H1 (cell line): Measurements from ENCODE around the gene WBP4. TPM values are rescaled to one million over a fixed set of nuclear protein-coding genes. Genes with fewer than 3 reads are reported as not detected.

Source experiments
- CTCF ChIA-PET: fragments of 300-600 bp; sonication (Branson Sonifier 250); formaldehyde crosslinking; loops from one replicate; lab custom pipeline; 2021; ENCODE audit not compliant: partially characterized antibody; lab: Charles Lee
- POLR2A ChIA-PET: fragments of 300-600 bp; sonication (Branson Sonifier 250); formaldehyde crosslinking; loops from one replicate; lab custom pipeline; 2021; ENCODE audit warnings: inconsistent platforms; ENCODE audit not compliant: partially characterized antibody; lab: Charles Lee
- DNase-seq, 2 experiments: peaks; one replicate each; pipeline versions ENCODE4 v3.0.0 to v3.0.0-alpha.2; 2010 to 2022; ENCODE audit warnings: low spot score in 2 of 2, low read depth in 1 of 2, mixed read lengths in 1 of 2
- FAIRE-seq: peaks from 2 replicates; lab custom pipeline; 2011; peaks lifted over from hg19 to GRCh38; lab: Jason Lieb, UNC
- H2AFZ ChIP-seq: 2 replicates; pipeline ENCODE4 v1.8.1; 2012; ENCODE audit warnings: low read length, inconsistent platforms
- H2AK5ac ChIP-seq: 2 replicates; pipeline ENCODE4 v1.6.1; 2013; ENCODE audit warnings: low read depth, low read length
- H2BK120ac ChIP-seq: replicated peaks from 2 replicates; pipeline ENCODE3; 2013; ENCODE audit warnings: low read depth, low read length, inconsistent platforms
- H2BK12ac ChIP-seq: 2 replicates; pipeline ENCODE4 v1.6.1; 2013; ENCODE audit warnings: low read depth, low read length
- H2BK15ac ChIP-seq: 2 replicates; pipeline ENCODE4 v1.6.1; 2013; ENCODE audit warnings: low read length
- H2BK20ac ChIP-seq: 2 replicates; pipeline ENCODE4 v1.6.1; 2013; ENCODE audit warnings: low read length
- H2BK5ac ChIP-seq: 2 replicates; pipeline ENCODE4 v1.6.1; 2013; ENCODE audit warnings: low read depth, low read length
- H3K14ac ChIP-seq: 2 replicates; pipeline ENCODE4 v1.6.1; 2013; ENCODE audit warnings: inconsistent platforms; ENCODE audit not compliant: insufficient read length
- H3K18ac ChIP-seq: 2 replicates; pipeline ENCODE4 v1.6.1; 2013; ENCODE audit warnings: low read length; ENCODE audit errors: extremely low read depth
- H3K23ac ChIP-seq: 2 replicates; pipeline ENCODE4 v1.6.1; 2013; ENCODE audit warnings: inconsistent platforms; ENCODE audit not compliant: insufficient read length
- H3K23me2 ChIP-seq: 2 replicates; pipeline ENCODE4 v1.6.1; 2013; ENCODE audit warnings: low read depth, low read length
- H3K27ac ChIP-seq: 2 replicates; pipeline ENCODE4 v1.6.1; 2011; ENCODE audit warnings: low read depth, low read length, inconsistent platforms
- H3K27me3 ChIP-seq, 4 experiments: replicated peaks in 1 of 4; 1 replicate in 1 of 4; 2 replicates in 3 of 4; pipeline versions ENCODE4 v1.6.1 to v1.8.1; 2011 to 2013; ENCODE audit warnings: low read length in 3 of 4, mild to moderate bottlenecking in 3 of 4, inconsistent platforms in 2 of 4, mixed read lengths in 2 of 4, moderate library complexity in 1 of 4; ENCODE audit not compliant: control insufficient read depth in 3 of 4, insufficient read depth in 3 of 4; ENCODE audit errors: extremely low read depth in 1 of 4
- H3K36me3 ChIP-seq, 4 experiments: 2 replicates each; pipeline versions ENCODE4 v1.6.1 to v1.8.1; 2011 to 2013; ENCODE audit warnings: mild to moderate bottlenecking in 4 of 4, low read length in 3 of 4, moderate library complexity in 2 of 4, control low read depth in 1 of 4, inconsistent platforms in 1 of 4; ENCODE audit not compliant: insufficient read depth in 4 of 4, control insufficient read depth in 2 of 4
- H3K4ac ChIP-seq: replicated peaks from 2 replicates; pipeline ENCODE3; 2013; ENCODE audit warnings: low read length, low read depth, mixed read lengths, inconsistent platforms; ENCODE audit not compliant: insufficient read length
- H3K4me1 ChIP-seq, 4 experiments: replicated peaks in 1 of 4; 1 replicate in 1 of 4; 2 replicates in 3 of 4; pipeline versions ENCODE4 v1.6.1 to v1.8.1; 2011 to 2013; ENCODE audit warnings: low read length in 3 of 4, inconsistent platforms in 2 of 4, mixed read lengths in 1 of 4; ENCODE audit not compliant: insufficient read depth in 4 of 4, control insufficient read depth in 3 of 4
- H3K4me2 ChIP-seq, 2 experiments: 2 replicates each; pipeline versions ENCODE4 v1.6.1 to v1.8.1; 2011 to 2013; ENCODE audit warnings: low read depth in 2 of 2, low read length in 2 of 2, control low read depth in 1 of 2, inconsistent platforms in 1 of 2, mild to moderate bottlenecking in 1 of 2; ENCODE audit not compliant: insufficient read depth in 1 of 2
- H3K4me3 ChIP-seq, 4 experiments: fragments of 200-600, 300-600 bp in 1 of 4; sonication (generic), shearing (Covaris generic), sonication (Bioruptor Twin) in 1 of 4; 2 replicates each; pipeline versions ENCODE4 v1.5.1 to v1.8.1; 2011 to 2016; ENCODE audit warnings: low read length in 4 of 4, low read depth in 3 of 4, control low read depth in 2 of 4, inconsistent platforms in 2 of 4, mild to moderate bottlenecking in 2 of 4, mixed read lengths in 1 of 4, moderate library complexity in 1 of 4; ENCODE audit not compliant: insufficient read depth in 2 of 4; ENCODE audit errors: extremely low read depth in 1 of 4
- H3K56ac ChIP-seq: replicated peaks from 2 replicates; pipeline ENCODE3; 2013; ENCODE audit warnings: low read depth, mild to moderate bottlenecking, mixed read lengths, low read length, inconsistent platforms; ENCODE audit not compliant: insufficient read length
- H3K79me1 ChIP-seq: 2 replicates; pipeline ENCODE4 v1.6.1; 2013; ENCODE audit warnings: low read depth, low read length, control low read depth
- H3K79me2 ChIP-seq, 2 experiments: 2 replicates each; pipeline versions ENCODE4 v1.6.1 to v1.8.1; 2012 to 2013; ENCODE audit warnings: low read length in 2 of 2, mild to moderate bottlenecking in 2 of 2, inconsistent platforms in 1 of 2; ENCODE audit not compliant: insufficient read depth in 2 of 2, control insufficient read depth in 1 of 2
- H3K9ac ChIP-seq, 4 experiments: replicated peaks in 1 of 4; 1 replicate in 1 of 4; 2 replicates in 3 of 4; pipeline versions ENCODE4 v1.6.1 to v1.8.1; 2011 to 2013; ENCODE audit warnings: low read depth in 3 of 4, low read length in 3 of 4, control low read depth in 2 of 4, mild to moderate bottlenecking in 2 of 4, moderate library complexity in 2 of 4, inconsistent platforms in 1 of 4; ENCODE audit errors: extremely low read depth in 1 of 4
- H3K9me3 ChIP-seq, 2 experiments: 2 replicates each; pipeline versions ENCODE4 v1.6.1 to v1.8.1; 2012 to 2013; ENCODE audit warnings: mild to moderate bottlenecking in 2 of 2, moderate library complexity in 2 of 2, control low read depth in 1 of 2, inconsistent platforms in 1 of 2, low read depth in 1 of 2, low read length in 1 of 2, mixed read lengths in 1 of 2; ENCODE audit not compliant: insufficient read depth in 2 of 2
- H4K20me1 ChIP-seq, 2 experiments: replicated peaks in 1 of 2; 2 replicates each; pipeline versions ENCODE3 to v1.8.1; 2011 to 2013; ENCODE audit warnings: inconsistent platforms in 2 of 2, low read length in 2 of 2, mild to moderate bottlenecking in 1 of 2; ENCODE audit not compliant: insufficient read depth in 2 of 2, control insufficient read depth in 1 of 2
- H4K5ac ChIP-seq: 2 replicates; pipeline ENCODE4 v1.6.1; 2013; ENCODE audit warnings: low read length, low read depth, mixed read lengths, inconsistent platforms; ENCODE audit not compliant: insufficient read length
- H4K8ac ChIP-seq: 2 replicates; pipeline ENCODE4 v1.8.0; 2013; ENCODE audit warnings: mild to moderate bottlenecking, moderate library complexity, low read length, inconsistent platforms; ENCODE audit not compliant: insufficient read depth; ENCODE audit errors: extremely low read depth
- H4K91ac ChIP-seq: replicated peaks from 2 replicates; pipeline ENCODE3; 2013; ENCODE audit warnings: low read length, mixed read lengths, inconsistent platforms; ENCODE audit not compliant: insufficient read length
- ASH2L ChIP-seq: fragments of 200-600, 300-600 bp; sonication (generic); IDR thresholded peaks from one replicate; pipeline ENCODE4 v1.7.1; 2017; ENCODE audit warnings: low read length
- BACH1 ChIP-seq: IDR thresholded peaks from 2 replicates; pipeline ENCODE4 v1.6.1; 2012; ENCODE audit warnings: low read length, improper control_type of control experiment
- BCL11A ChIP-seq, 2 experiments: IDR thresholded peaks; one replicate each; pipeline ENCODE4 v1.6.1; 2011; ENCODE audit warnings: low read depth in 2 of 2, low read length in 2 of 2, mild to moderate bottlenecking in 2 of 2
- GABPA ChIP-seq: IDR thresholded peaks from 2 replicates; pipeline ENCODE4 v1.6.1; 2011; ENCODE audit warnings: mild to moderate bottlenecking, low read length, moderate library complexity, borderline replicate concordance; ENCODE audit not compliant: insufficient read depth
- JUND ChIP-seq: IDR thresholded peaks from 2 replicates; pipeline ENCODE4 v1.6.1; 2011; ENCODE audit warnings: mild to moderate bottlenecking, improper control_type of control experiment, low read length
- RBBP5 ChIP-seq: IDR thresholded peaks from 2 replicates; pipeline ENCODE4 v1.7.1; 2012; ENCODE audit warnings: low read depth, mild to moderate bottlenecking, inconsistent platforms, low read length, moderate library complexity, borderline replicate concordance
- RFX5 ChIP-seq: IDR thresholded peaks from 2 replicates; pipeline ENCODE4 v1.6.1; 2011; ENCODE audit warnings: low read depth, low read length, improper control_type of control experiment, borderline replicate concordance
- SIN3A ChIP-seq, 2 experiments: IDR thresholded peaks in 1 of 2; conservative IDR thresholded peaks in 1 of 2; 2 replicates each; pipeline ENCODE4 v1.6.1; 2011 to 2012; ENCODE audit warnings: low read length in 2 of 2, improper control_type of control experiment in 1 of 2, low read depth in 1 of 2, mild to moderate bottlenecking in 1 of 2
- SP1 ChIP-seq: IDR thresholded peaks from 2 replicates; pipeline ENCODE4 v1.6.1; 2011; ENCODE audit warnings: low read depth, low read length
- TAF1 ChIP-seq: IDR thresholded peaks from 2 replicates; pipeline ENCODE4 v1.6.1; 2011; ENCODE audit warnings: mild to moderate bottlenecking, low read depth, low read length
- TCF12 ChIP-seq: IDR thresholded peaks from 2 replicates; pipeline ENCODE4 v1.6.1; 2011; ENCODE audit warnings: low read depth, mild to moderate bottlenecking, low read length
- TEAD4 ChIP-seq: IDR thresholded peaks from 2 replicates; pipeline ENCODE4 v1.6.1; 2012; ENCODE audit warnings: low read depth, low read length, inconsistent platforms, mixed read lengths
- YY1 ChIP-seq: IDR thresholded peaks from 2 replicates; pipeline ENCODE4 v1.6.1; 2011; ENCODE audit warnings: low read depth, mild to moderate bottlenecking, low read length
- WGBS, 2 experiments: shearing (Covaris generic) in 1 of 2; methylation state at CpG; one replicate each; pipeline versions ENCODE4 v1.1.6 to v1.1.7; 2013 to 2015; ENCODE audit warnings: low lambda C conversion rate in 2 of 2, mixed read lengths in 2 of 2, inconsistent platforms in 1 of 2, low coverage in 1 of 2, missing lambda C conversion rate in 1 of 2; ENCODE audit not compliant: insufficient replicate concordance in 2 of 2, insufficient coverage in 1 of 2, insufficient read length in 1 of 2; ENCODE audit errors: extremely low coverage in 1 of 2, missing lambda C conversion rate in 1 of 2; 5-methylcytosine and 5-hydroxymethylcytosine counted together
- polyA plus RNA-seq, 7 experiments: library from polyadenylated mRNA; depleted of rRNA in 3 of 7; stranded (reverse) in 5 of 7; unstranded in 2 of 7; fragments of >200 nt in 5 of 7; fragments of 200-250 nt in 2 of 7; gene quantifications; 1 replicate in 5 of 7; 2 replicates in 1 of 7; 4 replicates in 1 of 7; pipeline versions ENCODE4 v1.2.1 to v1.2.3, GENCODE V29; 2011 to 2013; ENCODE audit warnings: missing spikeins in 2 of 7, mixed read lengths in 2 of 7
- total RNA-seq: library from RNA; stranded (reverse); fragmentation: NEBNext Ultra II Directional; extraction: Animal tissue kit (Norgen Biotek cat#: 25700); gene quantifications from 2 replicates; pipeline ENCODE4 v1.2.1, GENCODE V29; 2021

The WBP4 gene
- total and polyA plus RNA-seq, 2 of the 8 experiments (the other 6 are each of a cell fraction or from before 2014, with no cell fraction given): 3.0 to 10.0 TPM

DNA sequence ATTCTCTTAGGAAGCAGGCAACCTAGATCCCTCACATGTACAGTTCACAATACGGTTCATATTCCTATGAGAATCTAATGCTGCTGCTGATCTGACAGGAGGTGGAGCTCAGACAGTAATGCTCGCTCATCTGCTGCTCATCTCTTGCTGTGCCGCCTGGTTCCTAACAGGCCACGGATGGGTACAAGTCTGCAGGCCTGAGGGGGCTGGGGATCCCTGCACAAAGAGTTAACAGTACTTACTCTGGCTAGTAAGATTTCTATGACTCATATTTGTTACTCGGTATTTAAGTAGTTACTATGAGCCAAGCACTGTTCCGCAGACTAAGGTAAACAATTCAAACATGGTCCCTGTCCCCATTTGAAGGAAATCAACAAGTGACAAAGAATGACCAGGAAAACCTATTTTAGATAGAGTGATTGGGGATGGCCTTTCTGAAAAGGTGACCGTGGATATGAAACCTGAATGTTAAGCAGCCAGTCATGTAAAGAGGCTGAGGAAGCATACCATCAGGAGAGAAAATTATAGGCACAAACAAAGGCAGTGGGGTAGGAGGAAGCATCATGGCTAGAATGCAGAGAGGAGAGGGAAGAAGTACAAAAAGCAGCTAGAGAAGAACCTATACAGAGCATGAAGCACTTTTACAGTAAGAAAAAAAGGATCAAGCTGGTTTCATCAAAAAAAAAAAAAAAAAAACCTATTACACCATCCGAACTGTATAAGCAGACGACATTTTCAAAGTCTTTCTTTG is 20.6 kb upstream of the WBP4 start:
- no peak overlapping the region for H2BK12ac ChIP-seq
- no peak overlapping the region for H4K91ac ChIP-seq
- H3K27ac ChIP-seq: no peak overlapping the region
- H2BK120ac ChIP-seq: no peak overlapping the region
- no peak overlapping the region for H3K14ac ChIP-seq
- FAIRE-seq (no peak), DNase-seq (no peak)
- no peak overlapping the region for H3K23ac ChIP-seq
- H4K5ac ChIP-seq: no peak overlapping the region
- H3K4ac ChIP-seq: no peak overlapping the region
- H3K9me3 ChIP-seq: peaks cover 5 to 6% of the 10 kb centered on the region in 2 experiments; a peak in 3 of 4 replicates
- peaks cover 0 to 3% of the 10 kb centered on the region in 2 experiments; a peak in 1 of 4 replicates for H3K79me2 ChIP-seq
- H2BK20ac ChIP-seq: no peak overlapping the region
- H3K23me2 ChIP-seq: no peaks in the 10 kb centered on the region
- H3K9ac ChIP-seq: no peak overlapping the region
- H3K56ac ChIP-seq: no peak overlapping the region
- no peaks in the 10 kb centered on the region; a peak in 1 of 8 replicates for H3K36me3 ChIP-seq
- H3K18ac ChIP-seq: no peak overlapping the region
- H3K4me3 ChIP-seq: no peak overlapping the region
- no peak overlapping the region for H3K4me2 ChIP-seq
- peaks cover 2% of the 10 kb centered on the region; the same call in 1 of the 2 replicates for H3K79me1 ChIP-seq
- 98% methylated on average over 9 of the region's 9 CpGs; no CpG with 5 or more reads in 1 of the 2 experiments for WGBS, 2 experiments
- ChIA-PET POLR2A (interaction anchor here (1.2 kb wide), 1 partner anchor 55 kb away, joined by 3 read pairs; no protein-coding TSS in a partner anchor), CTCF (no interaction called here)
- H3K4me1 ChIP-seq: no peaks in the 10 kb centered on the region
- no peak overlapping the region for H4K8ac ChIP-seq
- no peaks in the 10 kb centered on the region for H3K27me3 ChIP-seq
- no peak overlapping the region for H2BK5ac ChIP-seq
- H2AFZ ChIP-seq: no peak overlapping the region
- no peak overlapping the region for H2AK5ac ChIP-seq
- H4K20me1 ChIP-seq: no peaks in the 10 kb centered on the region
- no peak overlapping the region for H2BK15ac ChIP-seq
- TF ChIP-seq JUND: no peak
- no peak for TF ChIP-seq GABPA
- no peak for TF ChIP-seq TAF1
- TF ChIP-seq BCL11A (IDR thresholded peaks at IDR 0.05; ENCODE audit: low read depth in 2 of 2, low read length in 2 of 2): no peak
- TF ChIP-seq YY1: no peak
- no peak for TF ChIP-seq RBBP5
- TF ChIP-seq ASH2L: no peak
- TF ChIP-seq RFX5: no peak
- TF ChIP-seq SIN3A (conservative IDR thresholded peaks at IDR 0.05 in 1 of 2, IDR thresholded peaks at IDR 0.05 in 1 of 2; ENCODE audit: low read depth in 1 of 2, low read length in 2 of 2): no peak
- TF ChIP-seq SP1: no peak
- TF ChIP-seq TCF12: no peak
- no peak for TF ChIP-seq BACH1
- TF ChIP-seq TEAD4: no peak
